SKM-1 treated with dmso at 0.1 percent for 144 hours (cell line): ENCODE data around the gene CARNS1.
A peak's percentile ranks its signal among the peaks of the same experiment; 100 is the strongest.

Experiments used
- DNase-seq: peaks from one replicate; lab custom pipeline; 2025; ENCODE audit not compliant: unreplicated experiment; lab: John Stamatoyannopoulos, UW

CARNS1 gene

DNA sequence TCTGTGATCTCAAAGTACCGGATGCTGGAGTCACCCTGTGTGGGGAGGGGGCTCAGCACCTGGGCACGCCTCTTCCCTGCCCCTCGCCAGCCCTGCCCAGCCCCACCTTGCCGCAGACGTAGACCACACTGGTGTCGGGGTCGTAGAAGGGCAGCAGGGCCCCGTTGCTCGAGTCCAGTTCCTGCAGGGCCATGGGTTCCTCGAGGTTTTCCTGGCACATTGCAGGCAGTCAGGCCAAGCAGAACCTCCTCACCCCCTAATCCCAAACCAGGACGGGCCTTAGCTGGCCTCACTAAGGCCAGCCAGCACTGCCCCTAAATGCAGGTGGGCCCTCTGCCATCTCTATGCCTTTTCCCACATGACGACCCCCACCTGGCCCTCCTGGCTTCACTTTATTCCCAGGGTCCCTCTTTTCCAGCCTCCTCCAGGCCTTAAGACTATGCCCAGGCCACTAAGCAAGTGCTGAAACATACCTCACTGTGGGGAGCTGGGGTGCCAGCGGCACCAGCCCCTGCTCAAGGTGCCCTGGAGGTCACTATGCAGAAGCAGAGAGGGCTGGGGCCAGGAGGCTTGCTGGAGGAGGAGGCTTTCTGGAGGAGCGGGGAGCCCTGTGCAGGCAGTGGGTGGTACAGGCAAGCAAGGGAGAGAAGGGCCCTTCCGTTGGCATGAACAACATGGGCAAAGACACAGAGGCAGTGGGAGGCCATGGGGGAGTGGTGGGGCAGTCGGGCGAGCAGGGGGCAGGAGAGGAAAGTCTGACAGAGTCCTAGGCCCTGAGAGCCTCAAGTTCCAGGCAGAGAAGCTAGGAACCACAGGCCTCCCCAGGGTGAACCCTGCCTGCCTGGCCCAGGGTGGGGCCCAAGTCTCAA is 25.0 kb downstream of the CARNS1 start:
- no peak for DNase-seq

DNA sequence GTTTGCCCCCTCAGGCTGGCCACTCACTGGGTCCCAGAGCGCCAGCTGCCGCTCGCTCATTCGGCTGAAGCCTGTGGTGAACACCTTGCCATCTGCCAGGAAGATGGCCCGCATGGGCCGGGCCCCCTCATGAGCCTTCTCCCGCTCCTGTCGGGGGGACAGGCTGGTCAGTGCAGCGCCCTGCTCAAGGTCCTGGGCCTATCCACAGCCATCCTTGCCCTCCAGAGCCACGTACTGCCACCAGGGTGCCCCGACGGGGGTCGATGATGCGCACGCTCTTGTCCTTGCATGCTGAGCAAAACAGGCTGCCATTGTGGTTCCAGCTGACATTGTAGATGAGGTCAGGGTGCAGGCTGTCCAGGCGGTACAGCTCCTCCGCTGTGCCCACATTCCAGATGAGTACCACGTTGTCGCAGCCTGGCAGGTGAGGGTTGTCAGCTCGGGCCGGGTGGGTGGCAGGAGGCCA is 25.7 kb downstream of the CARNS1 start:
- DNase-seq, result no peak

DNA sequence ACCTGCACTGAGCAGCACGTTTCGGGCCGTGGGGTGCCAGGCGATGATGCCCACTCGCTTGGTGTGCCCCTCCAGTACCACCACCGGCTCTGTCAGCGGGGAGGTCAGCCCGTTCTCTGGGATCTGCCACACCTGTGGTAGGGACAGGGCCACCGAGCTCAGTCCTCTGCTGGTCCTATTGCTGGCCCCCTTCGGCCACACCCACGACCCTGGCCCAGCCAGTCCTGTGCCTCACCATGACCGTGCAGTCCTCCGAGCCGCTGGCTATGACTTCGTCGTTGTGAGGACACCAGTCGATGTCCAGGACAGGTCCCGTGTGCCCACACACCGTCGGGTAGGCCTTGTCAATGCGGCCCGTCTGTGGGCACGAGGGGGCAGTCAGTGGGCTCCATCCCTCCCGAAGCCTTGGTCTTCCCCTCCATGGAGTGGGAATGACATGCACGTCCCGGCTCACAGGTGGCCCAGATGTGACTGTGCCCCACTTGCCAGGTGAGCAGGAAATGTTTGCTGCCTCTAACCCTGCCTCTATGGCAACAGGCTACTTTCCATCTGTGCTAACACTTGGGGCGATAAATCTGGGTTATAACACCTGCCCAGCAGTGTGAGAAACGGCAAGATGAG is 26.4 kb downstream of the CARNS1 start:
- DNase-seq, result no peak

DNA sequence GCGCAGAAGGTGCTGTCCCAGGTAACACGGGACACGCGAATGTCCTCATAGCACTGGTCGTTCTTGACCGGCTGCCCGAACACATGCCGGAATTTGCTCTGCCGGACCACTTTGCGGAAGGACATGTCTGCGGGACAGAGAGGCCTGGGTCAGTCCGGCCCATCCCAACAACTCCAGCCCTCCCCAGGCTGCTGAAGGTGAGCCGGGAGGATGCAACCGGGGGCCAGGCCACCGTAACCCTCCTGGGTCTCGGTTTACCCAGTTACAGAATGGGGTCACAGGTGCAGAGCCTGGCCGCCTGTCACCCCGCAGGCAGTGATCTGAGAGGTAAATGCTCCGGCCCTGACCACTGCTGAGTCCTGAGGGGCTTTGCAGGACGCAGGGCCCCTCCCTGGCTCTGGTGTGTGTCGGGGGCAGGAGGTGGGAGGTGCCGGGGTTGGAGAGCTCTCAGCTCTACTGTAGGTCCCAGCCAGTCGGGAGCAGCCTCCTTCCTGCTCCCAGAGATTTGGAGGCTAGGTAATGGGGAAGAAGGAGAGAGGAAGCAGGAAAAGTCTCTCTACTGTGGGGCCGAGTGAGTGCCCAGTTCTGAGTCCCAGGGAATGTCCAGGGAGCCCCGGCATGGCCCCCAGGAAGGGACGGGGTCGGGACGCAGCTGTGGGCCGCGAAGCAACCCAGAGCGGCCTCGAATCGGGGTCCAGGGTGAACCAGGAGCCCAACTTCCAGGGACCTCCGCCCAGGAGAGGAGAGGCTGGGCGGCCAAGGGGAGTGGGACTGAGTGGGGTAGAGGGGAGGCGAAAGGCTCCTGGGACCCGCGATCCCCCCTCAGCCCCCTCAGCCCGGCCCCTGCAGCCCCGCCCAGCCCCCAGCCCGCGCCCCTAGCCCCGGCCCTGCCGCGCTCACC is 27.3 kb downstream of the CARNS1 start:
- no peak for DNase-seq

DNA sequence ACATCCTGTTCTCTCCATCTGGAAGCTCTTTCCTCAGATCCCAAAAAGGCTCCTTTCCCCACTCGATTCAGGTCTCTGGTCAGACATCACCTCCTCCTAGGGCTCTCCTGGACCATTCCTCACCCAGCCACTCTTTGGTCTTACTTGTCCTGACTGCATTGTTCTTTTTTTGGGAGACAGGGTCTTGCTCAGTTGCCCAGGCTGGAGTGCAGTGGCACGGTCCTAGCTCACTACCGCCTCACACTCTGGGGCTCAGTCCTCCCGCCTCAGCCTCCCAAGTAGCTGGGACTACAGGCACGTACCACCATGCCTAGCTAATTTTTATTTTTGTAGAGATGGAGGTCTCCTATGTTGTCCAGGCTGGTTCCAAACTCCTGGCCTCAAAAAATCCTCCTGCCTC is 30.0 kb downstream of the CARNS1 start:
- DNase-seq, result no peak

DNA sequence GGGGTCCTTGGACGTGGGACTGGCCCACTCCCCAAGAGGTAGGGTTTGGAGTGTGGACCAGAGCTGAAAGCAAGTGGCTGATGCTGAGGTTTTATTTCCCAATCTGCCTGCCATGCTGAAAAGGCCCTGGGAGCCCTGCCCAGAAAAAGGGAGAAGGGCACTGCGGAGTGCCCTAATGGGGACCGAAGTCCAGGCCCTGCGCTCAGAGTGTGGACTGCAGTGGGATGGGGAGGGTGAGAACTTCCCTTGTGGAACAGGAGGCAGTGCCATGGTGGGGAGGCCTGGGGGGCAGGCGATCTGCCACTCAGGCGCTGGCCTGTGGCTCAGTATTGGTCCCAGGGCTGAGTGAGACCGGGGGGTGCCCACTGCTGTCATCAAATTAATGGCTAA is 32.7 kb downstream of the CARNS1 start:
- no peak for DNase-seq

DNA sequence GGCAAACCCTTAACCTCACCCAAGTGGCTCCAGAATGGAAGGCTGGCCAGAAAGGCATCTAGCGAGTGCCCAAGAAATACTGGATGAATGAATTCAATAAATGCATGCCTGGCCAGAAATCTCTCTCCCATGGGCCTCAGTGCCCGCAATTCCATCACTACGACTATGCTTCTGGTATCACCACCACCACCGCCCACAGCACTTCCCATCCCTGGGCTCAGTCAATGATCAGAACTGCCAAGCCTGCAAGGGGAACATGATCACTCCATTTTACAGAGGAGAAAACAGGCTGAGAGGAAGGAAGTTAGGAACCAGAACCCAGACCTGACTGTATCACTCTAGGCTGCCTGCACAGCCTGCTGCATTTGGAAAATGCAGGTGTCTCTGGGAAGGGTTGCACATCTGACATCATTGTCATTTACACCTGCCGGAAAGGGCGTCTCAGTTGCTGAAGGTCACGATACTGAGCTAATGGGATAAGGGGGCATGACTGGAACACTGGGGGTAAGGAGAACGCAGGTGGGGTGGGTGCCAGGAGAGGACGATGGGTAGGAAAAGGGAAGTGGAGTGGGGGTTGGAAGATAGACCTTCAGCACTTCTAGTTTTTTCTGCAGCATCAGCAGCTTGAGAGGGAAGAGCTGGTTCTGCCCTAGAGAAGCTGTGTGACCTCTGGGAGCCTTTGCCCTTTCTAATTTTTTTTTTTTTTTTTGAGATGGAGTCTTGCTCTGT is 33.8 kb downstream of the CARNS1 start:
- DNase-seq, result peak; percentile 22

DNA sequence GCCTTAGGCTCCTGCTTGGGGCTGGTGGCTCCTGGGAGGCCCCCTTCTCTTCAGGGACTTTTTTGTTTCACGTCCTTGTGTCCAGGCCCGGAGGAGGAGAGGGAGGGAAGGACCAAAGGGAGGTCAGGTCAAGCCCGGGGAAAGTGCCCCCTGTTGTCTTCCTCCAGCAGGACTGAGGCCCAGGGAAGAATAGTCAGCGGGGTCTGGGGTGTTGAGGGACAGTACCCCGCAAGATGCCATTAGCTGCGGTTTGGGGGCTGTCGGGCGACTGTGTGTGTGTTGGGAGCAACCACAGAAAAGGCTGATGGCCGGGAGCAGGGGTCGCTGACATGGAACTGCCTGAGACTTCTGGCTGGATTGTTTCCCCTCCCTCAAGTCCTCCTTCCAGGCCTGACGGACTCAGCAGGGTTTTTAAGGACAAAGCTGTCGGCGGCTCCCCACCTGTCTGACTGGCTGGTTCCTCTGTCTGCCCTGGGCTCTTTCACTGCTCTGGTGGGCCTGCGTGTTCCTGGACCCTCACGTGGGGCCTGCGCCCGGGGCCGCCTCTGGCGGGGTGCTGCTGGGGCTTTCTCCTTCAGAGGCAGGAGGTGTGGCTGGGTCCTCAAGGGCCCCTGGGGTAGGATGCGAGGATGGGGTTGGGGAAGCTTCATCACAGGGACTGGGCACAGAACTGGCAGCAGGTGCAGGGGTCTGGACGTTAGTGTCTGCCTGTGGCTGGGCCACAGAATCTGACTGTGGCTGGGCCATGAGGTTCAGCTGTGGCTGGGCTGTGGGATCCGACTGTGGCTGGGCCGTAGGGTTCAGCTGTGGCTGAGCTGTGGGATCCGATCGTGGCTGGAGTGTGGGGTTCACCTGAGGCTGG is 35.5 kb downstream of the CARNS1 start:
- DNase-seq, result no peak

DNA sequence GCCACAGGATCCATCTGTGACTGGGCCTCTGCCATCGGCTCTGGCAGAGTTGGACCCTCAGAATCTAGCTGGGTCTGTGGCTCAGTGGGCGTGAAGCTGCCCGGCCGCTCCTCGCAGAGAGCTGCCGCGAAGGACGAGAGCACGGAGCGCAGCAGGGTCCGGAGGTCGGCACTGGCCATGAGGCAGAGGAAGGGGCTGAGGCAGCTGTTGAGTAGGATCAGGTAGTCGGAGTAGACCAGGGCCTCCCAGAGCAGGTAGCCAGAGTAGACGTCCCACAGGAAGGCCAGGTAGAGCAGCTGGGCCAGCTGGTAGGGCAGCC is 36.1 kb downstream of the CARNS1 start:
- no peak for DNase-seq

DNA sequence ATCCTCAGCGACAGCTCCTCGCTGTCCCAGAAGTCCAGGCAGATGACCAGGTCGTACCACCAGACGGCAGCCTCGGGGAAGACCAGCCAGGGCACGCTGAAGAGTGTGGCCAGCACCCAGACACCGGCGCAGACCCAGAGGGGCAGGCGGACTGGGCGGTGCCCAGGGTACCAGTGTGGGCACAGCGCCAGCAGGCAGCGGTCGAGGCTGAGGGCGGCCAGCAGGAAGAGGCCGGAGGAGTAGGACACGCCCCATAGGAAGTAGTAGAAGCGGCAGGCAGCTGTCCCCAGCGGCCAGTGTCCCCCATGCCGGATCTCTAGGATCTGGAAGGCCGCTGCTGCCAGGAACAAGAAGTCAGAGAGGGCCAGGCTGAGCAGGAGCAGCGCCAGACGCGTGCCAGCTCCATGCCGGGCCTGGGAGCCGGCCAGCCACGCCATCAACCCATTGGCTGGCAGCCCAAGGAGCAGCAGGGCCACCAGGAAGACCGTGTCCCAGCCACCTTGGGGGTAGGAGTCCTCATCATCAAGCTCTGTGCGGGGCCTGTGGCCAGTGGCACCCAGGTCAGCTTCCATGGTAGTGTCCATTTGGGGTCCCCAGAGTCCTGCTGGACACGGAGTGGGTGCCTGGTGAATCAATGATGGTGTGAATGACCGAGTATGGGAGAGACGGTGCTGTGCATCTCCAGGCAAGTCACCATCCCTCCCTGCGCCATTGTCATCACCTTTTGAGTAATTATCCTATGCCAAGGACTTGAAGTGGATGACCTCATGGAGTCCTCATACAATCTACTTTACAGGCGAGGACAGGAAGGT is 36.9 kb downstream of the CARNS1 start, which contains the start of gene GPR152:
Gene GPR152 (minus strand): TSS at position 589 of the 812 bp plus-strand sequence. CDS start 5 bp downstream, at position 584.
- no peak for DNase-seq

DNA sequence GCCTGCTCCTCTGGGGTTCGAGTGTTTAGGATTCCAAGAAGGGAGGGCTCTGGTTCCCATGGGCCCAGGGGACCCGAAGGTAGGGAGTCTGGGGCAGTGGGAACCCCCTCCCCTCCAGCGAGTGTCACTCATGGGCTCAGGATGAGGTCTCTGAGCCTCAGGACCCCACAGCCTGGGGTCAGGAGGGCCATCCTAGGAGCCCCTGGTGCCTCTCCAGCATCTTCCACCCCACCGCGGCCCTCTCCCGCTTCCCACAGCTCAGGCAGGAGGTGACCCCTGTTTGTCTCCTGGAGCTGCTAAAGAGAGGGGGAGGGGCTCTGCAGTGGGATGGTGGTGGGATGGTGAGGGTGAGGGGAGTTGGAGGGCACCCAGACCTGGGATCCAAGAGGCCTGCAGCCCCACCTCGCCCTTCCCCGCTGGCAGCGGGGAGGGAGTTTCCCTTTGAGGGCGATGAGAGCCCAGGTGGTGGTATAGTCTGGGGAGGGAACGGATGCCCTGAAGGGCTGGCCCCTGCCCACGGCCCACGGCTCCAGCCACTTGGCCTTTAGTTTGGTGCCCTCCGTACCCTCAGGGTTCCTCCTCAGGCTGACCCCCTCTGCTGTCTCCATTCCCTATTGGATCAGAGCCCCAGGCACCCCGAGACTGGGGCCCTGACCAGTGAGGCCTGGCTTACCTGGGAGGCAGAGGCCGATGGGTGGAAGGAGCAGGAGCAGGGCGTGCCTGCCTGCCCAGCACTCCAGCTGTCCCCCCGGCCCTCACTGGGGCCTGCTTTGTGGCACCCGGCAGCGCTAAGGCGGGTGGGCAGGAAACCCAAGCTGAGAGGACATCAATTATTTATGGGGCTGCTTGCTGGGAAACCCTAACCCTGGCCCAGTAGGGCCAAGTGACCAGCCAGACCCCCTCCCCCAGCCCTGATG is 38.6 kb downstream of the CARNS1 start:
- no peak for DNase-seq

DNA sequence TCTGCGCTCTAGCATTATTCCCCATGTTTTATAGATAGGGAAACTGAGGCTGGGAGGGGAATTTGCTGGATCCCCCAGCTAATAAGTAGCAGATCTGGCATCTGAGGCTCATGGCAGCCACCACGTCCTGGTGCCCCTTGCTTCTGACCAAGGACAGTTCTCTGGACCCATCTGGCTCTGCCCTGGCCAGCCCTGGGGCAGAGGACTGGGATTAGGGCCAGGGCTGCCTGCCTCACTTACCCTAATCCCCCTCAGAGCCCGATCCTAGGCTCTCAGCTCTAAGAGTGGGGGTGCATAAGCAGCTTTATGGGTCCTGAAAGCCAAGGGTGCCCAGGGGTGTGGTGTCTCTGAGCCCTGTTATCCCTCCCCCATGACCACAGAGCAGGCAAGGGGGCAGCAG is 39.6 kb downstream of the CARNS1 start, which contains the start of gene CABP4:
Gene CABP4 (plus strand): TSS at position 301 of the 400 bp plus-strand sequence. CDS start 70 bp downstream, at position 371.
- DNase-seq, result no peak

DNA sequence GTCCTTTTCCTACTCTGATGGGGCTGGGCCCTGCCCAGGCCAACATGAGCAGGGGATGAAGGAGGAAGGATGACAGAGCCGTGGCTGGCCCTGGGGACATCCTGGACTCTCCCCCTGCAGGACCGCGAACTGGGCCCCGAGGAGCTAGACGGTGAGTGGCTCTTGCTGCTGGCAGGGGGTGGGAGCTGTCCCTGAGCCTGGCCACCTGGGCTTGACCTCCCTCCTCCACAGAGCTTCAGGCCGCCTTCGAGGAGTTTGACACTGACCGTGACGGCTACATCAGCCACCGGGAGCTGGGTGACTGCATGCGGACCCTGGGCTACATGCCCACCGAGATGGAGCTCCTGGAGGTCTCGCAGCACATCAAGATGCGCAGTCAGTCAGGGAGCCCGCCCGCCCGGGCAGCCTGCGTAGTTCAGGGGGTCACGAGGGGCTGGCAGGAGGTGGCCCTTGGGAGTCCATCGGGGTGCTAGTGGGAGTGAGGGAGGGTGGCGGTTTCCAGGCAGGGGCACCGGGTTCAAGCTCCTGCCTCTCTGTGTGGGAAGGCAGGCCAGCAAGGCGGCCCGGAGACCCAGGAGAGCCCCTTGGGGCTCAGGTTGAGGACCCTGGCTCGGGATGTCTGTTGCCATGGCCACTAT is 40.7 kb downstream of the CARNS1 start:
- no peak for DNase-seq

DNA sequence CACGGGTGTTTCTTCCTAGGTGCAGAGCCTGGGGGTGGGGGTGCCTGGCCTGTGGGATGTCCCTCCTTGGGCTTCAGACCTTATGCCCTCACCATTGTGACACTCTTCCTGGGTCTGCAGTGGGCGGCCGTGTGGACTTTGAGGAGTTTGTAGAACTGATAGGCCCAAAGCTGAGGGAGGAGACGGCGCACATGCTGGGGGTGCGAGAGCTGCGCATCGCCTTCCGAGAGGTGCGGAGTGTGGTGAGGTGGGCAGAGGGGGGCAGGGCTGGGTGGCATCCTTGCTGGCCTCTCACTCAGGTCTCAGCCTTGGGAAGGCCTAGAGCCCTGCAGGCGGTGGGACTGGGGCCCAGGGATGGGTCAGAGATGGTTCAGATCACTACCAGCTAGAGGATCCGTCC is 42.0 kb downstream of the CARNS1 start:
- DNase-seq, result no peak

DNA sequence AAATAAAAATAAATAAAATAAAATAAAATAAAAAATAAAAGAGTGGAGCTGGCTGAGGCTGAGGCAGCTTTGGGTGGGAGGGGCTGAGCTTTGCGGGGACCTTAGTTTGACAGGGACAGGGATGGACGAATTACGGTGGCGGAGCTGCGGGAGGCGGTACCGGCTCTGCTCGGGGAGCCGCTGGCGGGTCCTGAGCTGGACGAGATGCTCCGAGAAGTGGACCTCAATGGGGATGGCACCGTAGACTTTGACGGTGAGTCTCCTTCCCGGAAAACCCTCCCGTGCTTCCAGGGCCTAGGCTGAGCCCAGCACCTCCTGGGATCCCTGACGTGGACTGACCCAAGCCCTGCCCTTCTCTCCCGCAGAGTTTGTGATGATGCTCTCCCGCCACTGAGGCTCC is 42.8 kb downstream of the CARNS1 start:
- no peak for DNase-seq

DNA sequence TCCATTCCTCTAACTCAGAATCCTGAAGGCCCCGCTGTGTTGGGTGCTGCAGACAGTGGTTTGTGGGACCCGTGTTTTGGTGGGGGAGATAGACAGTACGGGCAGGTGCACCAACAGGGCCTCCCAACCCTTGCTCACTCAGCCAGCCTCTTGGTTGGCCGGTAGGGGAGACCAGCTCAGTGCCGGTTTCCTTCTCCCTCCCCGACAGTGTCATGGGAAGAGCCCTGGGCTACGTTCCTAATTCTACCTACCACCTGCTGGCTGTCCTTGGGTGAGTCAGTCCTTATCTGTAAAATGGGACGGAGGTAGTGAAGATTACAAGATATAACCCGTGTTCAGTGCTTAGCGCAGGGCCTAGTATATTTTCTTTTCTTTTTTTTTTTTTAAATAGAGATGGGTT is 47.7 kb downstream of the CARNS1 start:
- DNase-seq, result no peak

DNA sequence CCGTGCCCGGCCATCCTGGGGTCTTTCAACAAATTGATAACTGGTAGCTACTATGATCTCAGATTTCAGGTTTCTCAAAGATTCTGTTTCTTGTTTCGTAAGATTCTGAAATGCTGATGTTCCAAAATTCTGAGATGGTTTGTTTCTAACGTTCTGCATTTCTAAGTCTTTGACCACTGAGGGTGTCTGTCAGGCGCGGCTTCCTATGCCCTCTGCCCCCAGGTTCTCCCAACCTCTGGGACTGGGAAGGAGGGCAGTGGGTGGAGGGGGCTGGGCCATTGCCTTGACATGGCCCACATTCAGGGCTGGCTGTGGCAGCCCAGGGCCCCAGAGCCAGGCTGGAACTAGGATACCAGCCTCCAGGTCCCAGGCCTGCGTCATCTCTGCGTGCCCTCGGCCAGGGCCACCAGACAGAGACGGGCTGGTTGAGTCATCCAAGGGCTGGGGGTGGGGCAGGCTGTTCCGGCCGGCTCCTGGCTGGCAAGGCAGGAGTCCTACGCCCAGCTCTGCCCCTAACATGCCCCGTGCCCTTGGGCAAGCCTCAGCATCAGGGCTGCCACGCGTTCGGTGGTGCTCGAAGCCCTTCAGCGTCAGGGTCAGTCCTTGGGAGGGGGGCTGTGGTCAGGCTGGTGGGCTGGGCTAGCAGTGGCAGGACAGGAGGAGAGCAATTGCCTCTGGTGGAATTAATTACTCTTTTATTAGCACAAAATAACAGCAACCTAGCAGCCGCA is 48.4 kb downstream of the CARNS1 start:
- DNase-seq, result peak; percentile 42
